ENCODE data around the gene LAG3. TPM values are rescaled to one million over a fixed set of nuclear protein-coding genes. Genes with fewer than 3 reads are reported as not detected.
A peak's percentile ranks its signal among the peaks of the same experiment; 100 is the strongest.

LAG3 gene
- total RNA-seq, 4 donors from 2014 or later: 1.2 to 4.0 (median 2.9) TPM

GRCh38 chr12:6826734-6827436, 54.6 kb downstream of the LAG3 start:
- Histone ChIP-seq H3K36me3 (peaks cover 0 to 19% (median 0%) of the 10 kb centered on the region in 3 donors), H3K4me1 (peaks cover 0 to 51% (median 12%) of the 10 kb centered on the region in 4 donors), H3K4me3 (no peak overlapping the region), H3K27me3 (peaks cover 0 to 29% of the 10 kb centered on the region in 2 donors), H3K27ac (peak overlapping the region in 2 of 4 donors; percentile 67 to 71), H3K9me3 (no peaks in the 10 kb centered on the region)
- DNase-seq (ENCODE audit: low spot score in 2 of 2): no peak
- TF ChIP-seq POLR2A (IDR thresholded peaks at IDR 0.05): no peak
- TF ChIP-seq EP300 (IDR thresholded peaks at IDR 0.05): no peak
- no peak for TF ChIP-seq CTCF (IDR thresholded peaks at IDR 0.05)
- whole genome bisulfite sequencing, 2 donors: 62 to 64% methylated on average over 21 to 22 of the region's 22 CpGs

- H3K4me3 ChIP-seq: peak overlapping the region in 1 of 4 donors; percentile 77
- peak; percentile 87 to 95 for DNase-seq (ENCODE audit: low spot score in 2 of 2)
- no peaks in the 10 kb centered on the region for H3K9me3 ChIP-seq
- H3K27ac ChIP-seq: peak overlapping the region in 2 of 4 donors; percentile 67 to 71
- WGBS, 2 donors: 3 to 5% methylated on average over 7 to 8 of the region's 8 CpGs
- peaks cover 0 to 23% of the 10 kb centered on the region in 2 donors for H3K27me3 ChIP-seq
- peaks cover 0 to 46% (median 7%) of the 10 kb centered on the region in 4 donors for H3K4me1 ChIP-seq
- TF ChIP-seq EP300 (IDR thresholded peaks at IDR 0.05) (peak in 1 of 2 donors; percentile 20), CTCF (IDR thresholded peaks at IDR 0.05) (no peak), POLR2A (IDR thresholded peaks at IDR 0.05) (no peak)
- H3K36me3 ChIP-seq: peaks cover 0 to 24% (median 0%) of the 10 kb centered on the region in 3 donors
Measured at GRCh38 chr12:6827437-6827911, 55.2 kb downstream of the LAG3 start.

Other genes starting within 250 kb of the LAG3 start
- 1,000 to 10,000 TPM; 1,360 to 2,316 (median 1,728) TPM for gene GAPDH, start 238.0 kb upstream of the LAG3 start, total RNA-seq
- gene IFFO1, start 216.5 kb upstream of the LAG3 start, total RNA-seq: 10 to 100 TPM; 44.6 to 58.6 (median 55.3) TPM
- gene NOP2, start 204.2 kb upstream of the LAG3 start, total RNA-seq: 10 to 100 TPM; 16.1 to 30.9 (median 24.3) TPM
- 100 to 1,000 TPM; 192 to 256 (median 242) TPM for gene CHD4, start 165.1 kb upstream of the LAG3 start, total RNA-seq
- 10 to 100 TPM in 1 of 4 donors, 1 to 10 TPM in 3; 1.8 to 11.4 (median 3.2) TPM for gene LPAR5, start 136.6 kb upstream of the LAG3 start, total RNA-seq
- 1 to 10 TPM in 3 of 4 donors, under 1 TPM in 1; 0.30 to 2.4 (median 2.0) TPM for gene ACRBP, start 125.1 kb upstream of the LAG3 start, total RNA-seq
- gene ING4, start 109.4 kb upstream of the LAG3 start, total RNA-seq: 10 to 100 TPM; 32.6 to 52.5 (median 45.3) TPM
- gene ZNF384, start 83.1 kb upstream of the LAG3 start, total RNA-seq: 10 to 100 TPM; 26.2 to 52.5 (median 38.2) TPM
- under 1 TPM in 2 of 4 donors, not detected in 2; 0.21 to 0.39 TPM for gene PIANP, start 71.7 kb upstream of the LAG3 start, total RNA-seq
- gene COPS7A, start 48.5 kb upstream of the LAG3 start, total RNA-seq: 10 to 100 TPM; 46.9 to 74.4 (median 70.0) TPM
- gene MLF2, start 19.4 kb upstream of the LAG3 start, total RNA-seq: 100 to 1,000 TPM; 103 to 205 (median 133) TPM
- gene PTMS, start 6.2 kb upstream of the LAG3 start, total RNA-seq: 100 to 1,000 TPM; 112 to 225 (median 174) TPM
- 10 to 100 TPM in 1 of 4 donors, 1 to 10 TPM in 3; 7.5 to 12.6 (median 8.9) TPM for gene CD4, start 17.0 kb downstream of the LAG3 start, total RNA-seq
- gene GPR162, start 49.3 kb downstream of the LAG3 start, total RNA-seq: 1 to 10 TPM; 1.3 to 5.4 (median 2.2) TPM
- gene P3H3, start 55.9 kb downstream of the LAG3 start, total RNA-seq: 10 to 100 TPM; 14.6 to 45.8 (median 36.4) TPM
- 1 to 10 TPM in 3 of 4 donors, under 1 TPM in 1; 0.84 to 9.9 (median 5.6) TPM for gene GNB3, start 68.4 kb downstream of the LAG3 start, total RNA-seq
- 10 to 100 TPM in 1 of 4 donors, 1 to 10 TPM in 1, under 1 TPM in 2; 0.21 to 19.4 (median 3.6) TPM for gene CDCA3, start 78.8 kb downstream of the LAG3 start, total RNA-seq
- 10 to 100 TPM; 47.6 to 63.9 (median 56.8) TPM for gene USP5, start 79.6 kb downstream of the LAG3 start, total RNA-seq
- 100 to 1,000 TPM; 189 to 346 (median 282) TPM for gene TPI1, start 95.0 kb downstream of the LAG3 start, total RNA-seq
- 10 to 100 TPM in 3 of 4 donors, 1 to 10 TPM in 1; 9.4 to 12.7 (median 11.8) TPM for gene SPSB2, start 100.8 kb downstream of the LAG3 start, total RNA-seq
- gene LRRC23, start 132.3 kb downstream of the LAG3 start, total RNA-seq: 10 to 100 TPM; 11.6 to 17.2 (median 17.1) TPM
- gene ENO2, start 142.1 kb downstream of the LAG3 start, total RNA-seq: 10 to 100 TPM; 14.0 to 25.8 (median 15.9) TPM
- 100 to 1,000 TPM in 3 of 4 donors, 10 to 100 TPM in 1; 92.2 to 260 (median 123) TPM for gene ATN1, start 155.4 kb downstream of the LAG3 start, total RNA-seq
- gene RNU7-1, start 171.3 kb downstream of the LAG3 start, total RNA-seq: not detected
- gene C12orf57, start 171.5 kb downstream of the LAG3 start, total RNA-seq: 100 to 1,000 TPM; 569 to 764 (median 665) TPM
- 10 to 100 TPM; 11.9 to 31.5 (median 20.8) TPM for gene PTPN6, start 178.8 kb downstream of the LAG3 start, total RNA-seq
- 100 to 1,000 TPM; 138 to 178 (median 149) TPM for gene PHB2, start 198.1 kb downstream of the LAG3 start, total RNA-seq
- 10 to 100 TPM; 27.7 to 37.7 (median 35.9) TPM for gene EMG1, start 198.4 kb downstream of the LAG3 start, total RNA-seq
- 10 to 100 TPM; 19.7 to 29.7 (median 23.8) TPM for gene LPCAT3, start 246.0 kb downstream of the LAG3 start, total RNA-seq